GM23248 (cell line): Measurements from ENCODE around the gene WDR18. TPM values are rescaled to one million over a fixed set of nuclear protein-coding genes. Genes with fewer than 3 reads are reported as not detected.

Source experiments
- DNase-seq: peaks from one replicate; pipeline ENCODE4 v3.0.0-alpha.2; 2015
- H2AFZ ChIP-seq: fragments of 200-600 bp; sonication (generic); 2 replicates; pipeline ENCODE4 v1.6.1; 2016; ENCODE audit warnings: antibody characterized with exemption
- H3F3A ChIP-seq: fragments of 200-600 bp; sonication (generic); 2 replicates; pipeline ENCODE4 v1.6.1; 2016; ENCODE audit warnings: mild to moderate bottlenecking, antibody characterized with exemption, mixed run types; ENCODE audit not compliant: insufficient read depth
- H3K27ac ChIP-seq: fragments of 200-600 bp; sonication (generic); 2 replicates; pipeline ENCODE4 v1.5.1; 2016; ENCODE audit warnings: mild to moderate bottlenecking
- H3K27me3 ChIP-seq: fragments of 200-600 bp; sonication (generic); replicated peaks from 2 replicates; pipeline ENCODE4 v1.6.1; 2016; ENCODE audit warnings: mild to moderate bottlenecking; ENCODE audit not compliant: insufficient read depth
- H3K36me3 ChIP-seq: fragments of 200-600 bp; sonication (generic); 2 replicates; pipeline ENCODE4 v1.6.1; 2016; ENCODE audit warnings: low read depth, mild to moderate bottlenecking
- H3K4me1 ChIP-seq: fragments of 200-600 bp; sonication (generic); 2 replicates; pipeline ENCODE4 v1.6.1; 2016; ENCODE audit warnings: mild to moderate bottlenecking; ENCODE audit not compliant: insufficient read depth
- H3K4me2 ChIP-seq: fragments of 200-600 bp; sonication (generic); one replicate; pipeline ENCODE4 v1.6.1; 2016; ENCODE audit warnings: mild to moderate bottlenecking; ENCODE audit not compliant: unreplicated experiment
- H3K4me3 ChIP-seq: fragments of 200-600 bp; sonication (generic); 2 replicates; pipeline ENCODE4 v1.5.1; 2016; ENCODE audit warnings: mild to moderate bottlenecking
- H3K79me2 ChIP-seq: fragments of 200-600 bp; sonication (generic); 2 replicates; pipeline ENCODE4 v1.6.1; 2016; ENCODE audit warnings: mild to moderate bottlenecking; ENCODE audit not compliant: insufficient read depth
- H3K9ac ChIP-seq: fragments of 200-600 bp; sonication (generic); 2 replicates; pipeline ENCODE4 v1.6.1; 2016; ENCODE audit warnings: mild to moderate bottlenecking
- H3K9me2 ChIP-seq: fragments of 200-600 bp; sonication (generic); 2 replicates; pipeline ENCODE4 v1.6.1; 2016; ENCODE audit warnings: mixed run types, mild to moderate bottlenecking, moderate library complexity; ENCODE audit not compliant: insufficient read depth
- H3K9me3 ChIP-seq: fragments of 200-600 bp; sonication (generic); one replicate; pipeline ENCODE4 v1.6.1; 2017; ENCODE audit warnings: low read depth
- H4K20me1 ChIP-seq: fragments of 200-600 bp; sonication (generic); 2 replicates; pipeline ENCODE4 v1.6.0; 2016; ENCODE audit not compliant: insufficient read depth
- EZH2 ChIP-seq: fragments of 200-600 bp; sonication (generic); IDR thresholded peaks from 2 replicates; pipeline ENCODE4 v1.6.1; 2018; ENCODE audit warnings: antibody characterized with exemption, mild to moderate bottlenecking; ENCODE audit not compliant: insufficient read depth, poor library complexity, severe bottlenecking
- EZH2phosphoT487 ChIP-seq: fragments of 200-600 bp; sonication (generic); IDR thresholded peaks from 2 replicates; pipeline ENCODE4 v1.6.1; 2018; ENCODE audit warnings: antibody characterized with exemption, moderate library complexity, mild to moderate bottlenecking, low read depth; ENCODE audit not compliant: insufficient read depth
- WGBS, 2 experiments: methylation state at CpG; one replicate each; pipeline ENCODE4 v1.1.6; 2015 to 2017; ENCODE audit warnings: low lambda C conversion rate in 2 of 2, low coverage in 1 of 2; ENCODE audit errors: missing lambda C conversion rate in 2 of 2; 5-methylcytosine and 5-hydroxymethylcytosine counted together
- in situ Hi-C: fragments of 300-500 bp; cut with MboI; formaldehyde crosslinking; loops from 2 replicates; pipeline ENCODE4 v1.15.0; 2020
- polyA plus RNA-seq: library from polyadenylated mRNA; unstranded; fragments of >200 nt; fragmentation: Nextera tagmentation; extraction: Ambion mirVana; gene quantifications from 2 replicates; pipeline ENCODE4 v1.2.1, GENCODE V29; 2016
- total RNA-seq: library from RNA; depleted of rRNA; stranded (reverse); fragments of >200 nt; shearing (Covaris generic); gene quantifications from 2 replicates; pipeline ENCODE4 v1.2.3, GENCODE V29; 2014

Gene WDR18
- total and polyA plus RNA-seq, 2 experiments from 2014 or later = 83.4 to 157 TPM

DNA sequence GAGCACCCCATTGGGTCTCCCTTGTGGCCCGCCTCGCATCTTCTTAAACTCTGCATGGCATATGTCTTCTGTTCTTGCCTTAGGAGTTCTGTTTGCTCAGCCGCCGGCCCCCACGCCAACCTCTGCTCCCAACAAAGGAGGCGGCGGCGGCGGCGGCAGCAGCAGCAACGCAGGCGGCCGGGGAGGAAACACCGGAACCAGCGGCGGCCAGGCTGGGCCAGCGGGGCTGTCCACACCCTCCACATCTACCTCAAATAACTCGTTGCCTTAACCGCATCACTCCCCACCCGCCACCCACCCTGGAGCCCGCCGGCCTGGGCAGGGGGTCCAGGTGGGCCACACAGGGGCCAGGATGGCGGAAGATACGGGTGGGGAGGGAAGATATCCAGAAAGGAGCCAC is 12.3 kb upstream of the WDR18 start:
- H3K4me2 ChIP-seq = no peak overlapping the region
- H3K79me2 ChIP-seq = no peaks in the 10 kb centered on the region
- no peak for TF ChIP-seq EZH2phosphoT487
- no peak for TF ChIP-seq EZH2
- DNase-seq = no peak
- H3K36me3 ChIP-seq = peaks cover 44% of the 10 kb centered on the region
- H2AFZ ChIP-seq = no peak overlapping the region
- no peak overlapping the region for H3K4me3 ChIP-seq
- no peak overlapping the region for H3K9ac ChIP-seq
- H3K4me1 ChIP-seq = no peaks in the 10 kb centered on the region
- no peaks in the 10 kb centered on the region for H3K27me3 ChIP-seq
- no peaks in the 10 kb centered on the region for H3K9me2 ChIP-seq
- 95 to 98% methylated on average over 9 to 24 of the region's 24 CpGs for WGBS, 2 experiments
- H3K27ac ChIP-seq = no peak overlapping the region
- in situ Hi-C loops = no loop called here
- no peaks in the 10 kb centered on the region for H3K9me3 ChIP-seq
- no peaks in the 10 kb centered on the region for H4K20me1 ChIP-seq
- no peaks in the 10 kb centered on the region for H3F3A ChIP-seq

DNA sequence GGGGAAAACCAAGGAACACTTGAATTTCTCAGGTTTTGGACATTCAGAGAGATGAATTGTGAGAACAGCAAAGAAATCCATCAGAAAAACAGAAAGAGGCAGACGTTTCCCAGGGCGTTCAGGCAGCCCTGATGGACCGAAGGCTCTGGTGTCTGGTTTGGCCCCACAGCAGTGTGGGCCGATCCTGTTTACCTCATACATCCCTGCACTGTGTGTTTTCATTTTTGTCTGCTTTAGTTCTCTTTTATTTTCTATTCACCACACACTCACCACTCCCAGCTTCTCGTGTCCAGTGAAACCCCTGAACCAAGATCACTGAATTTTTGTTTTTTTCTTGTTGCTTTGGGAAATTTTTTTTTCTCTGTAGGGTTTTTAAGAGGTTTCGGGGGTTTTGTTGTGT is 11.9 kb upstream of the WDR18 start:
- in situ Hi-C loops = no loop called here
- Histone ChIP-seq H3K4me3 (no peak overlapping the region), H3K9me3 (no peaks in the 10 kb centered on the region), H3K4me1 (no peaks in the 10 kb centered on the region), H4K20me1 (no peaks in the 10 kb centered on the region), H3K27me3 (no peaks in the 10 kb centered on the region), H2AFZ (no peak overlapping the region), H3K9ac (no peak overlapping the region), H3K4me2 (no peak overlapping the region), H3K27ac (no peak overlapping the region), H3F3A (no peaks in the 10 kb centered on the region), H3K9me2 (no peaks in the 10 kb centered on the region), H3K36me3 (peaks cover 39% of the 10 kb centered on the region), H3K79me2 (no peaks in the 10 kb centered on the region)
- 94 to 96% methylated on average over 6 of the region's 6 CpGs for WGBS, 2 experiments
- no peak for DNase-seq
- TF ChIP-seq EZH2 (no peak), EZH2phosphoT487 (no peak)

DNA sequence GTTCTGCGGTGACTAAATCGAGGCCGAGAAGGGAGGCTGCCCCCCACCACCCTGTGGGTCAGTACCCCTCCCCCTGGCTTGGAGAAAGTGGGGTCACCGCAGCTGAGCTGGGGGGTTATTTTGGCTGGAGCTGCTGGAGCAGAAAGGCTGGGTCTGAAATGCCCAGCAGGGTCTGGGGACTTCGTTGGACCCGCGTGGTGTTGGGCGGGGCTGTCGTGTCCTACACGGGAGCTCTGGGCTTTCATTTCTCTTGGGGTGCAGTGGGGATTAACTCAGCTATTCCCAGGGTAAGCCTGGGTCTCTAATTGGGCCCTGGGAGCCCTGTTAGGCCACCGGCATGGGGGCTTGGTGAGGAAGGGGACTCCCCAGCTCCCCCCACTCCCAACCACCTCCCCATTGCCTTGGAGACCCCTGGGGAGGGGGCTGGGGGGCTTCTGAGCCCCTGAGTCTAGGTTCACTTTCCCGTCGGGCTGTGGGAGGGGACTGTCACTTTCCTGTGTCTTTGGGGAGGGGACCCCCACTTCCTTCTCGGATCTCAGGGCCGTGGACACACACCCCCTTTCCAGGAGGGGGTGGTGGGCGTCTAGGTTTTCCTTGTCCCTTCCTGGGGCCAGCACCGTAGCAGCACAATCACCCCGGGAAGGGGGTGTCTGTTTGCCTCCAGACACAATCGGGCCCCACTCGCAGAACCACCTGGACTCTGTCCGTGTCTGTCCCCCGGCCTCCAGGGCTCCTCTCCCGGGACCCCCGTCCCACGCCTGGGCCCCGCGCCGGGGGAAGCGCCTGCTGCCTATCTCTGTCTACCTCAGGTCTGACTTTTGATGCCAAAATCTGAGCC is 10.2 kb upstream of the WDR18 start:
- TF ChIP-seq EZH2phosphoT487 = no peak
- TF ChIP-seq EZH2 = no peak
- Histone ChIP-seq H3K79me2 (no peaks in the 10 kb centered on the region), H3K4me1 (no peaks in the 10 kb centered on the region), H3K9me3 (no peaks in the 10 kb centered on the region), H3F3A (no peaks in the 10 kb centered on the region), H3K36me3 (peaks cover 28% of the 10 kb centered on the region), H2AFZ (no peak overlapping the region), H4K20me1 (no peaks in the 10 kb centered on the region), H3K9ac (no peak overlapping the region), H3K4me3 (no peak overlapping the region), H3K9me2 (no peaks in the 10 kb centered on the region), H3K4me2 (no peak overlapping the region), H3K27me3 (no peaks in the 10 kb centered on the region), H3K27ac (no peak overlapping the region)
- WGBS, 2 experiments = 84% methylated on average over 25 to 27 of the region's 29 CpGs
- in situ Hi-C loops = no loop called here
- no peak for DNase-seq

DNA sequence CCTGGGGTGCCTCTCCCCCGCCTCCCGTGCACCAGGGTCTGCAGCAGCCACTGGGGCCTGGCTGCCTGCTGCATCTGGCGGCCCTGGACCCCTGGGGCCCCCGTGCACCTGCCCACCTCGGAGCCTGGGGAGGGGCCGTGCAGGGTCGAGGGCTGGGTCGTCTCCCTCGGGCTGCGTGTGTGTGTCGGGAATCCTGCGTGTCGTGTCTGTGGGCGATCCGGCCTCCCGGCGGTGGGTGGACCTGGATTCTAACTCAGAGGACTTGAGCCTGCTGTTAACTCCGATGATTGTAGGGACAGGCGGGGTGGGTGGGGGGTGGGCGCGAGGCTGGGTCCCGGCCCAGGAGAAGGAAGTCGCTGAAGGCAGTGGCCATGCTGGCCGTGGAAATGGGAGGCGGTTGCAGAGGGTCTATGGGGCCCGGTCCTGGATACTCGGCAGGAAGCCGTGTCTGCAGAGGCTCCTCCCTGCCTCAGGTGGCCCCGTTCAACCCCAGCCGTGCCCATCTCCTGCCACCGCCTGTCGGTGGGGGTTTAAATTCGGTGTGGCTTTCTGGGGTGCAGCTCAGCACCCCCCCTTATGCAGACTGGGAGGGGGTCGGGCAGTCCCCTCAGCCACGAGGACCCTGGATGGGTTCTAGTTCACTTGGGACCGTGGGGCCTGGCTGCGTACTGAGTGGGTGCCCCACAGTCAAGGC is 9.4 kb upstream of the WDR18 start:
- Histone ChIP-seq H3K27me3 (no peaks in the 10 kb centered on the region), H3K9me3 (no peaks in the 10 kb centered on the region), H3K4me3 (no peak overlapping the region), H4K20me1 (no peaks in the 10 kb centered on the region), H3K4me1 (no peaks in the 10 kb centered on the region), H3K9ac (no peak overlapping the region), H3K9me2 (no peaks in the 10 kb centered on the region), H3F3A (no peaks in the 10 kb centered on the region), H2AFZ (no peak overlapping the region), H3K4me2 (no peak overlapping the region), H3K36me3 (peaks cover 22% of the 10 kb centered on the region), H3K79me2 (no peaks in the 10 kb centered on the region), H3K27ac (no peak overlapping the region)
- no peak for DNase-seq
- 83 to 84% methylated on average over 34 to 37 of the region's 37 CpGs for WGBS, 2 experiments
- in situ Hi-C loops = no loop called here
- TF ChIP-seq EZH2 = no peak
